HG03457 (cell line): ENCODE data around the gene NELFCD.
A peak's percentile ranks its signal among the peaks of the same experiment; 100 is the strongest.
"Not testable (repeated sequence)": the region's sequence is repeated elsewhere in the genome, so short reads cannot be mapped to it uniquely, and the experiment has no call there.

Experiments
- ATAC-seq: cut with Tn5 transposase; IDR thresholded peaks from one replicate; pipeline ENCODE4 v1.9.1; 2021; ENCODE audit warnings: moderate number of reproducible peaks; ENCODE audit not compliant: unreplicated experiment

Gene NELFCD

DNA sequence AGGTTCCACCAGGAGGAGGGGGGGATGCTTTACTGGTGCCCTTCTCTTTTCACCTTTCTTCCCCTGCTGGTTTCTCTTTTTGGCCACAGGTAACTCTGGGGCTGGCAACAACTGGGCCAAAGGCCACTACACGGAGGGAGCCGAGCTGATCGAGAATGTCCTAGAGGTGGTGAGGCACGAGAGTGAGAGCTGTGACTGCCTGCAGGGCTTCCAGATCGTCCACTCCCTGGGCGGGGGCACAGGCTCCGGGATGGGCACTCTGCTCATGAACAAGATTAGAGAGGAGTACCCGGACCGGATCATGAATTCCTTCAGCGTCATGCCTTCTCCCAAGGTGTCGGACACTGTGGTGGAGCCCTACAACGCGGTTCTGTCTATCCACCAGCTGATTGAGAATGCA, 42.6 kb downstream of the NELFCD start:
- no peak for ATAC-seq

GRCh38 chr20:59024111-59024530, 43.1 kb downstream of the NELFCD start:
- no peak for ATAC-seq

GRCh38 chr20:59025086-59025485, 44.0 kb downstream of the NELFCD start:
- no peak for ATAC-seq

- ATAC-seq, result no peak
These were observed 44.5 kb downstream of the NELFCD start for GRCh38 chr20:59025511-59025910.

- ATAC-seq, result no peak
These were observed 46.1 kb downstream of the NELFCD start for GRCh38 chr20:59026904-59027740.

DNA sequence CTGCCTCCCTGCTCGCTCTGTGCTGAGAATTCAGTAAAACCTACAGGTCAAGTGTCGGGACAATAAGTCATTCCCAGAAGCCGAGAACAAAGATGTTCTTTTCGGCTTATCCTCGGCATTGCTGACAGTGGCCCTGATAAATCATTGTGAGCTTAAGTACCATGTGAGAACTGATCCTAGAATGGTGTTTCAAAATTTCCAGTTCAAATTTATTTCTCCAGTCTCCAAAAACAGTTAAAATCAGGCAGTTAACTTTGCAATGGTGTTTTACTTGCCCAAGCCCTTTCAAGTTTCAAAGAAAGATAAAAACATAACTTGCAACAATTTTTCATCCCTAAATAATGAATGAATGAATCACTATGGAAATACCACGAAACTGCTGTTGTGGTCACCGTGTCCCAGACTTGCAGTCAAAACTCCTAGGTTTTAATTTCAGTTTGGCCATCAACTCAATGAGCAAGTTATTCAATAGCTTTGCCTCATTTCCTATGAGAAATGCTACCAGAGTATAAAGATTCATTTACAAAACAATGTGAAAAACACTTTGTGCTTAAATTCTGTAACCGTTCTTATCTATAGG, 46.8 kb downstream of the NELFCD start:
- ATAC-seq, result no peak

- ATAC-seq, result no peak
These were observed 47.8 kb downstream of the NELFCD start for GRCh38 chr20:59028812-59029211.

DNA sequence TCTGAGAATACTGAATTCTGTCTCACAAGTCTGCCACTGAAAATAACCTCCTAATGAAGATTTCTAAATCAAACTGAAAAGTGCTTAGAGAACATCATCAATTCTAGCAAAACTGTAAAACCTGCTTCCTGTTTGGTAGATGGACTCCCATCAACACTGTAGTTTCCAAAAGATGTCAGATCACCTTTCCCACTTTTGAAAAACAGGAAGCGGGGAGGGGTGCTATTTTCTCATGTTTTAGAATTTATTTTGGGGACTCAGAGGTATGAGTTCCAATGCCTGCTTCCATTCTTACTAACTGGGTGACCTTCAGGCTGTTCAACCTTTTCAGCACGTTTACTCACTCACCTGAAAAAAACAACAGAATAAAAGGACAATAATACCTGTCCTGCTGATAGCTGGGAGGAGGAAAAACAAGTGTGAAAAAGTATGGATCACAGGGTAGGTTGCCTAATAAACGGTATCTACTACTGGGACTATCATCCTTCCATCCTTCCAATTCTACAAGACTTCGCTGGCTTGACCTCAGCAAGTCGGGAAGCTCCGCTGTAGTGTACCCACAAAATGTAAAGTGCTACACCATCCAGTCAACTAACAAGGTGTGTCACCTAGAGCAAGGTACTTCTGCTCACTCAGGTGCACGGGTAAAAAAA, 50.0 kb downstream of the NELFCD start:
- no peak for ATAC-seq

DNA sequence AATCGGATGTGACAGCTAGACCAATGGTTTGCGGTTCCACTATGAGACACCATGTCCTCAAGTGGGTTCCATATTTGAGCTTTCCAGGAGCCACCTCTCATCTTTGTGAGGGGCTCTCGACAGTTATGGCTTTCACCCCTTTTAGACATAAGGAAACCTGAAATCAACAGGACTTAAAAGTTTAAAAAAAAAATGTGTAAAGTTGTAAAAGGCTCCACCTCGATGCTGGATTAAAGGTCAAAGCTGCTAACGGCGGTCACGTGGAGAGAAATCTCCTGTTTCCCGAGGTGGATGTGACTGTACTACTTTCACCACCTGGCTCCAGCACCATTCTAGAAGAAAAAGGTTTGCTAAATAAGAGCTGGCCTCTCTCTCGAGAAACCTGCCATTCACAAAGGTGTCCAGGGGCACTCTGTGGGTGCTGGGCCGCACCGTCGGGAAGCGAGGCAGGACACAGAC, 50.5 kb downstream of the NELFCD start:
- ATAC-seq, result peak; percentile 16

- ATAC-seq, result peak; percentile 91
These were observed 51.1 kb downstream of the NELFCD start, which contains the start of gene ATP5F1E for GRCh38 chr20:59032023-59032712. TSS of gene ATP5F1E (minus strand) at chr20:59032335. CDS start at chr20:59032251, 84 bp downstream.

GRCh38 chr20:59032713-59033059, 51.6 kb downstream of the NELFCD start:
- ATAC-seq, result no peak

GRCh38 chr20:59033093-59033492, 52.0 kb downstream of the NELFCD start:
- no peak for ATAC-seq

DNA sequence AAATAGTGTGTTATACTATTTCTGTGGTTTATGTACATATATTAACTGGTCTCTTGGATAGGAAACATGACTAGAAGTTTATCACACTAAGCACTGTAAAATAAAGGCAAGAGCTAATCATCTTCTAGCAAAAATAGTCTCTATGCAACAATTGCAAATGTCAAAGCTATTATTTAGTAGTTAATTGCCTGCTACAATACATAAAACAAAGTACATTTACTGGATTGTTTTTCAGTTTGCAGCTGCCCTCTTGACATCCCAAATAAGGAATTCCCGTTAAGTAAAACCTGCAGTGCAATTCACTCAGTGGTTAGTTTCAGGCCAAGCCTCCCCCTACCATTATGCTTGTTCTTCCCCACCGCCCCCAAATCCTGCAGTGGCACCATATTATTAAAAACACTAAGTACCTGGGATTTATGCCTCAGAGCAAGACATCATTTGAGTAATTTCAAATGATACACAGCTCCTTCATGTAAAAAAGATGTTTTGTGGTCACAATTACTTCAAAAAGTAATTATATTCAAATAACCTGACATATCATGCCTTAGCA, 52.6 kb downstream of the NELFCD start:
- ATAC-seq, result no peak

- ATAC-seq, result no peak
These were observed 54.3 kb downstream of the NELFCD start for GRCh38 chr20:59035381-59035780.

GRCh38 chr20:59037386-59037785, 56.3 kb downstream of the NELFCD start:
- ATAC-seq, result no peak

- ATAC-seq, result no peak
These were observed 58.2 kb downstream of the NELFCD start for GRCh38 chr20:59039233-59039632.

- ATAC-seq, result no peak
These were observed 59.6 kb downstream of the NELFCD start for GRCh38 chr20:59040667-59041066.

DNA sequence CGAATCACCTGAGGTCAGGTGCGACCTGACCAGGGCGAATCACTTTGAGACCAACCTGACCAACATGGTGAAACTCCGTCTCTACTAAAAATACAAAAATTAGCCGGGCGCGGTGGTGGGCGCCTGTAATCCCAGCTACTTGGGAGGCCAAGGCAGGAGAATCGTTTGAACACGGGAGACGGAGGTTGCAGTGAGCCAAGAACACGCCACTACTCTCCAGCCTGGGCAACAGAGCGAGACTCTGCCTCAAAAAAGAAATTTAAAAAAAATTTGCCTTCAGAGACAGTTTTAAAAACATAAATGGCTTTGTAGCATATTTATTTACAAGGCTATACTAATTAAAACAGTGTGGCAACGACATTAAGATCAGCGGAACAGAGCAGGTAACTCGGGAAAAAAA, 60.4 kb downstream of the NELFCD start:
- ATAC-seq, result not testable (repeated sequence)

GRCh38 chr20:59042151-59042795, 61.2 kb downstream of the NELFCD start, which contains the start of gene PRELID3B:
TSS of gene PRELID3B (minus strand) at chr20:59042786. CDS start at chr20:59042730, 56 bp downstream.
- peak; percentile 21 for ATAC-seq
